Upper lobe of right lung (tissue), 1 donor: ENCODE results near the gene NT5DC3. TPM values are rescaled to one million over a fixed set of nuclear protein-coding genes. Genes with fewer than 3 reads are reported as not detected.

ENCODE experiments used
- ATAC-seq: fragments of 200-7000 bp; cut with Tn5 transposase; one replicate; pipeline ENCODE4 v1.9.1; 2020; ENCODE audit warnings: mild to moderate bottlenecking, moderate library complexity
- DNase-seq: peaks from one replicate; pipeline ENCODE4 v3.0.0-alpha.2; 2020
- H3K27ac ChIP-seq: fragments of 200-600 bp; one replicate; pipeline ENCODE4 v1.8.0; 2022
- H3K27me3 ChIP-seq: fragments of 200-600 bp; one replicate; pipeline ENCODE4 v1.8.0; 2022; ENCODE audit warnings: mild to moderate bottlenecking
- H3K36me3 ChIP-seq: fragments of 200-600 bp; one replicate; pipeline ENCODE4 v1.8.0; 2022
- H3K4me1 ChIP-seq: fragments of 200-600 bp; one replicate; pipeline ENCODE4 v1.8.0; 2022
- H3K4me3 ChIP-seq: fragments of 200-600 bp; one replicate; pipeline ENCODE4 v1.8.0; 2022; ENCODE audit warnings: mild to moderate bottlenecking
- H3K9me3 ChIP-seq: fragments of 200-600 bp; one replicate; pipeline ENCODE4 v1.8.0; 2022
- CTCF ChIP-seq: fragments of 200-600 bp; IDR thresholded peaks from one replicate; pipeline ENCODE4 v1.8.0; 2022; ENCODE audit warnings: antibody characterized with exemption
- intact Hi-C: fragments of 100-400 bp; cut with DNase I; formaldehyde crosslinking; loops from one replicate; pipeline ENCODE4 v1.11.0; 2022
- total RNA-seq: library from RNA; stranded (reverse); fragmentation: NEBNext Ultra II Directional; extraction: Animal tissue kit (Norgen Biotek cat#: 25700); gene quantifications from one replicate; pipeline ENCODE4 v1.2.1, GENCODE V29; 2021
- donor health status: DM: no; HTN: yes; CAD: no; lungs with severe emphysema.

Gene NT5DC3
- total RNA-seq, 1 donor from 2014 or later = 6.5 TPM

GRCh38 chr12:103727638-103728037, 113.4 kb downstream of the NT5DC3 start:
- Histone ChIP-seq H3K27ac (no peak overlapping the region), H3K36me3 (no peaks in the 10 kb centered on the region), H3K27me3 (no peaks in the 10 kb centered on the region), H3K9me3 (peaks cover 3% of the 10 kb centered on the region), H3K4me1 (no peaks in the 10 kb centered on the region), H3K4me3 (no peak overlapping the region)
- DNase-seq (no peak), ATAC-seq (no peak)
- intact Hi-C loops = no loop called here
- no peak for TF ChIP-seq CTCF

- Histone ChIP-seq H3K4me1 (no peaks in the 10 kb centered on the region), H3K36me3 (no peaks in the 10 kb centered on the region), H3K27me3 (no peaks in the 10 kb centered on the region)
Measured at GRCh38 chr12:103725398-103725797, 115.6 kb downstream of the NT5DC3 start.

More at GRCh38 chr12:103725398-103725797, 115.6 kb downstream of the NT5DC3 start:
- intact Hi-C loops = no loop called here
- Histone ChIP-seq H3K27ac (no peak overlapping the region), H3K9me3 (no peaks in the 10 kb centered on the region), H3K4me3 (no peak overlapping the region)
- no peak for DNase-seq
- no peak for TF ChIP-seq CTCF
- ATAC-seq = no peak

Other genes starting within 250 kb of the NT5DC3 start
- 676 TPM for gene HSP90B1, start 89.2 kb upstream of the NT5DC3 start, total RNA-seq
- 18.1 TPM for gene TDG, start 124.6 kb upstream of the NT5DC3 start, total RNA-seq
- gene GLT8D2, start 209.0 kb upstream of the NT5DC3 start, total RNA-seq = 9.1 TPM
- 19.4 TPM for gene HCFC2, start 223.3 kb upstream of the NT5DC3 start, total RNA-seq